CD4-positive, alpha-beta T cell treated with Interleukin-17A for 4 hours (primary cell): ENCODE data around the gene ST6GAL2.

Source experiments
- DNase-seq: peaks from one replicate; pipeline ENCODE4 v3.0.0-alpha.2; 2020; ENCODE audit warnings: mixed read lengths

ST6GAL2 gene

GRCh38 chr2:106816974-106817373 is 69.0 kb downstream of the ST6GAL2 start:
- DNase-seq, result no peak

- no peak for DNase-seq
Measured at GRCh38 chr2:106812841-106813240, 73.1 kb downstream of the ST6GAL2 start.

GRCh38 chr2:106812383-106812782 is 73.6 kb downstream of the ST6GAL2 start:
- no peak for DNase-seq

- no peak for DNase-seq
Measured at GRCh38 chr2:106805716-106806115, 80.3 kb downstream of the ST6GAL2 start.

- DNase-seq, result no peak
Measured at GRCh38 chr2:106804161-106804560, 81.8 kb downstream of the ST6GAL2 start.

GRCh38 chr2:106800976-106801655 is 84.9 kb downstream of the ST6GAL2 start:
- DNase-seq, result no peak

- no peak for DNase-seq
Measured at GRCh38 chr2:106800180-106800579, 85.8 kb downstream of the ST6GAL2 start.

GRCh38 chr2:106798826-106799552 is 87.0 kb downstream of the ST6GAL2 start:
- DNase-seq, result no peak

- DNase-seq, result no peak
Measured at GRCh38 chr2:106797494-106797893, 88.5 kb downstream of the ST6GAL2 start.

GRCh38 chr2:106792671-106793070 is 93.3 kb downstream of the ST6GAL2 start:
- DNase-seq, result no peak

GRCh38 chr2:106789185-106789584 is 96.8 kb downstream of the ST6GAL2 start:
- no peak for DNase-seq

GRCh38 chr2:106782681-106783080 is 103.3 kb downstream of the ST6GAL2 start:
- DNase-seq, result no peak

GRCh38 chr2:106781196-106781595 is 104.8 kb downstream of the ST6GAL2 start:
- DNase-seq, result no peak

- DNase-seq, result no peak
Measured at GRCh38 chr2:106771811-106772210, 114.2 kb downstream of the ST6GAL2 start.

- DNase-seq, result no peak
Measured at GRCh38 chr2:106770986-106771385, 115.0 kb downstream of the ST6GAL2 start.

- no peak for DNase-seq
Measured at GRCh38 chr2:106764614-106765013, 121.4 kb downstream of the ST6GAL2 start.

GRCh38 chr2:106759966-106760365 is 126.0 kb downstream of the ST6GAL2 start:
- DNase-seq, result no peak

GRCh38 chr2:106758901-106759497 is 127.0 kb downstream of the ST6GAL2 start:
- no peak for DNase-seq
